Mesendoderm (in vitro differentiated cells): Measurements from ENCODE around the gene OTUD3.
"Not testable (repeated sequence)": the region's sequence is repeated elsewhere in the genome, so short reads cannot be mapped to it uniquely, and the experiment has no call there.

ENCODE experiments used
- DNase-seq: peaks from one replicate; pipeline ENCODE4 v3.0.0; 2013
- H2AK5ac ChIP-seq: 2 replicates; pipeline ENCODE4 v1.6.1; 2013; ENCODE audit warnings: low read length, inconsistent platforms
- H2BK120ac ChIP-seq: 2 replicates; pipeline ENCODE4 v1.6.1; 2013; ENCODE audit warnings: low read depth, mild to moderate bottlenecking, low read length, moderate library complexity, mixed read lengths
- H2BK15ac ChIP-seq: replicated peaks from 2 replicates; pipeline ENCODE4 v1.6.1; 2013; ENCODE audit warnings: low read depth, mild to moderate bottlenecking, moderate library complexity
- H2BK5ac ChIP-seq: 2 replicates; pipeline ENCODE4 v1.6.1; 2013; ENCODE audit warnings: low read length, inconsistent platforms
- H3K18ac ChIP-seq: 2 replicates; pipeline ENCODE4 v1.6.1; 2013; ENCODE audit warnings: mild to moderate bottlenecking, low read length, mixed read lengths
- H3K23ac ChIP-seq: one replicate; pipeline ENCODE4 v1.6.1; 2013; ENCODE audit warnings: low read length
- H3K27ac ChIP-seq: 2 replicates; pipeline ENCODE4 v1.5.1; 2013; ENCODE audit warnings: low read depth, mild to moderate bottlenecking, inconsistent platforms, low read length, moderate library complexity
- H3K27me3 ChIP-seq: 2 replicates; pipeline ENCODE4 v1.6.1; 2013; ENCODE audit warnings: low read length, control low read depth, mild to moderate bottlenecking, inconsistent platforms; ENCODE audit not compliant: insufficient read depth, poor library complexity
- H3K36me3 ChIP-seq: 2 replicates; pipeline ENCODE4 v1.6.1; 2013; ENCODE audit warnings: low read length, inconsistent platforms; ENCODE audit not compliant: control insufficient read depth, insufficient read depth
- H3K4ac ChIP-seq: one replicate; pipeline ENCODE4 v1.6.1; 2013; ENCODE audit warnings: low read depth, mild to moderate bottlenecking, low read length, moderate library complexity
- H3K4me1 ChIP-seq: 2 replicates; pipeline ENCODE4 v1.6.1; 2013; ENCODE audit warnings: low read depth, low read length, inconsistent platforms; ENCODE audit not compliant: control insufficient read depth
- H3K4me2 ChIP-seq: 2 replicates; pipeline ENCODE4 v1.6.1; 2013; ENCODE audit warnings: low read length
- H3K4me3 ChIP-seq: 2 replicates; pipeline ENCODE4 v1.5.1; 2013; ENCODE audit warnings: mild to moderate bottlenecking, low read length
- H3K56ac ChIP-seq: one replicate; pipeline ENCODE4 v1.6.1; 2013; ENCODE audit warnings: low read length
- H3K79me1 ChIP-seq: 2 replicates; pipeline ENCODE4 v1.6.1; 2013; ENCODE audit warnings: low read length, inconsistent platforms
- H3K79me2 ChIP-seq: 2 replicates; pipeline ENCODE4 v1.6.1; 2013; ENCODE audit warnings: mild to moderate bottlenecking, low read length; ENCODE audit not compliant: control insufficient read depth, insufficient read depth
- H3K9ac ChIP-seq: 2 replicates; pipeline ENCODE4 v1.6.1; 2013; ENCODE audit warnings: low read length, inconsistent platforms
- H4K5ac ChIP-seq: one replicate; pipeline ENCODE4 v1.6.1; 2013; ENCODE audit warnings: low read length
- H4K8ac ChIP-seq: one replicate; pipeline ENCODE4 v1.6.1; 2013; ENCODE audit warnings: low read depth, mild to moderate bottlenecking, control low read depth, low read length, moderate library complexity
- WGBS: extraction: QIAGEN DNeasy Blood & Tissue Kit; methylation state at CpG from one replicate; pipeline ENCODE4 v1.1.7; 2013; ENCODE audit warnings: low lambda C conversion rate, missing lambda C conversion rate; ENCODE audit not compliant: insufficient coverage; ENCODE audit errors: extremely low coverage; 5-methylcytosine and 5-hydroxymethylcytosine counted together

Gene OTUD3

GRCh38 chr1:19879661-19880060, 2.5 kb upstream of the OTUD3 start:
- Histone ChIP-seq H3K4me2 (no peak overlapping the region), H2BK120ac (no peak overlapping the region), H3K9ac (no peak overlapping the region), H3K36me3 (no peaks in the 10 kb centered on the region), H3K23ac (no peak overlapping the region), H3K4me3 (no peak overlapping the region), H3K79me2 (peaks cover 18% of the 10 kb centered on the region), H3K27ac (no peak overlapping the region), H3K18ac (no peak overlapping the region), H3K4ac (no peak overlapping the region), H2BK15ac (no peak overlapping the region), H3K4me1 (peaks cover 2% of the 10 kb centered on the region), H4K5ac (no peak overlapping the region), H3K27me3 (no peaks in the 10 kb centered on the region), H3K79me1 (peaks cover 12% of the 10 kb centered on the region), H4K8ac (no peak overlapping the region), H2AK5ac (no peak overlapping the region), H2BK5ac (no peak overlapping the region), H3K56ac (no peak overlapping the region)
- no CpG with 5 or more reads among the region's 4 CpGs for WGBS
- no peak for DNase-seq

DNA sequence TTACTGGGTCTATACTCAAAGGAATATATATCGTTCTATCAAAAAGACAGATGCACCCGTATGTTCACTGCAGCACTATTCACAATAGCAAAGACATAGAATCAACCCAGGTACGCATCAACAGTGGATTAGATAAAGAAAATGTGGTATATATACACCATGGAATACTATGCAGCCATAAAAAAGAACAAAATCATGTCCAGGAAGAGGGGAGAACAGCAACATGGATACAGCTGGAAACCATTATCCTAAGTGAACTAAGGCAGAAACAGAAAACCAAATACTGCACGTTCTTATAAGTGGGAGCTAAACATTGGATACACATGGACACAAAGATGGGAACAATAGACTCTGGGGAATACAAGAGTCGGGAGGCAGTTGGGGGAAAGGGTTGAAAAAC, 1.4 kb upstream of the OTUD3 start:
- H2BK5ac ChIP-seq = not testable (repeated sequence)

GRCh38 chr1:19884312-19884711, 2.1 kb downstream of the OTUD3 start:
- Histone ChIP-seq H4K8ac (no peak overlapping the region), H3K36me3 (no peaks in the 10 kb centered on the region), H2AK5ac (no peak overlapping the region), H3K27ac (no peak overlapping the region), H3K18ac (no peak overlapping the region), H3K79me2 (peaks cover 45% of the 10 kb centered on the region), H3K27me3 (no peaks in the 10 kb centered on the region), H3K4ac (no peak overlapping the region), H2BK15ac (no peak overlapping the region), H3K4me3 (no peak overlapping the region), H3K9ac (no peak overlapping the region), H3K4me2 (no peak overlapping the region), H3K4me1 (peaks cover 4% of the 10 kb centered on the region), H3K79me1 (peaks cover 26% of the 10 kb centered on the region), H4K5ac (no peak overlapping the region), H2BK5ac (no peak overlapping the region), H3K56ac (no peak overlapping the region), H2BK120ac (no peak overlapping the region), H3K23ac (no peak overlapping the region)
- WGBS = no CpG with 5 or more reads among the region's 2 CpGs
- DNase-seq = no peak

More for the DNA sequence above, 1.4 kb upstream of the OTUD3 start:
- not testable (repeated sequence) for H3K36me3 ChIP-seq, H3K9ac ChIP-seq, H3K23ac ChIP-seq, H4K8ac ChIP-seq, H2BK120ac ChIP-seq, DNase-seq, H2AK5ac ChIP-seq, H4K5ac ChIP-seq, H3K4me3 ChIP-seq, H3K18ac ChIP-seq, H2BK15ac ChIP-seq, H3K4me2 ChIP-seq, H3K27ac ChIP-seq, H3K27me3 ChIP-seq, H3K4me1 ChIP-seq, H3K56ac ChIP-seq, H3K4ac ChIP-seq
- WGBS = no CpG with 5 or more reads among the region's 5 CpGs
- peaks cover 19% of the 10 kb centered on the region for H3K79me1 ChIP-seq
- peaks cover 26% of the 10 kb centered on the region for H3K79me2 ChIP-seq

DNA sequence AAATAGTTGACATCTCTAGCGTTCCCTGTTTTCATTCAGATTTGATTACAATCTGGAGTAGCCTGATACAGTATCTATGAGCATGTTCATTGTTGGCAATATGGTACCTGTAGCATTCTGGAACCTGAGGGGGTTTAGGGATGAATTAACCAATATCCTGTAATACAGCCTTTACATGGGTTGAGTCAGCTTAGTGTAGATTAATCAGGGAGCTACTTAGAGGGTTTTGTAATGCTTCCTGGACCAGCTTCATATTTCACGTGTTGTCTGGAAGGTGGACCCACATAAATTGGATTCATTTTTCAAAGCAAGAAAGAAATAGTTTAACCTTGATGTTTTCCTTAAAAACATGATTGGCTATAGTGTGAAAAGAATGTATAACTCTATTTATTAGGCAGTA, 3.6 kb downstream of the OTUD3 start:
- no peak overlapping the region for H3K27ac ChIP-seq
- peaks cover 4% of the 10 kb centered on the region for H3K4me1 ChIP-seq
- peaks cover 36% of the 10 kb centered on the region for H3K79me1 ChIP-seq
- WGBS = no CpG with 5 or more reads among the region's 2 CpGs
- no peak overlapping the region for H3K23ac ChIP-seq
- H2BK5ac ChIP-seq = no peak overlapping the region
- H3K79me2 ChIP-seq = peaks cover 54% of the 10 kb centered on the region
- no peak overlapping the region for H3K56ac ChIP-seq
- no peak overlapping the region for H2AK5ac ChIP-seq
- H4K5ac ChIP-seq = no peak overlapping the region
- H3K4me2 ChIP-seq = no peak overlapping the region
- no peak overlapping the region for H2BK120ac ChIP-seq
- no peak overlapping the region for H3K18ac ChIP-seq
- no peak overlapping the region for H2BK15ac ChIP-seq
- no peaks in the 10 kb centered on the region for H3K36me3 ChIP-seq
- no peak overlapping the region for H3K9ac ChIP-seq
- H3K27me3 ChIP-seq = no peaks in the 10 kb centered on the region
- no peak overlapping the region for H3K4me3 ChIP-seq
- no peak overlapping the region for H4K8ac ChIP-seq
- H3K4ac ChIP-seq = no peak overlapping the region
- DNase-seq = no peak

DNA sequence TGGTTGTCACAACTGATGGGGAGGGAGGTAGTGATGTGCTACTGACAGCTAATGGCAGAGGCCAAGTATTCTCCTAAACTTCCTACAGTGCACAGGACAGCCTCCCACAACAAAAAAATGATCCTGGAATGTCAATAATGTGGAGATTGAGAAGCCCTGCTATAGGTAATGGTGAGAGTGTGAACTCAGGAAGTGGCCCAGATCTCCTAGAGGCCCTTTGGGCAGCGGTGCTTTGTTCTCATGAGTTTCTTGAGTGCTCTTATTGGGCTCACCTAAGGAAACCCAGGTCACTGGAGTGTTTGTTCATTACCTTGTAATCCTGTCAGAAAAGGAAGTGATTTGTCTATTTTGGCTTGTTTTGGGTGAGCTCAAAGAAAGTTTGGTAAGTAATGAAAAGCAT, 5.9 kb downstream of the OTUD3 start:
- Histone ChIP-seq H3K27ac (no peak overlapping the region), H2AK5ac (no peak overlapping the region), H3K9ac (no peak overlapping the region), H3K27me3 (no peaks in the 10 kb centered on the region), H3K79me2 (peaks cover 52% of the 10 kb centered on the region), H3K4me3 (no peak overlapping the region), H4K5ac (no peak overlapping the region), H4K8ac (no peak overlapping the region), H2BK5ac (no peak overlapping the region), H3K23ac (no peak overlapping the region), H3K18ac (no peak overlapping the region), H3K79me1 (peaks cover 40% of the 10 kb centered on the region), H3K56ac (no peak overlapping the region), H3K4ac (no peak overlapping the region), H2BK15ac (no peak overlapping the region), H3K4me2 (no peak overlapping the region), H2BK120ac (no peak overlapping the region), H3K36me3 (peaks cover 4% of the 10 kb centered on the region), H3K4me1 (peaks cover 4% of the 10 kb centered on the region)
- peak; percentile 55 for DNase-seq
- no CpG with 5 or more reads among the region's 1 CpG for WGBS

DNA sequence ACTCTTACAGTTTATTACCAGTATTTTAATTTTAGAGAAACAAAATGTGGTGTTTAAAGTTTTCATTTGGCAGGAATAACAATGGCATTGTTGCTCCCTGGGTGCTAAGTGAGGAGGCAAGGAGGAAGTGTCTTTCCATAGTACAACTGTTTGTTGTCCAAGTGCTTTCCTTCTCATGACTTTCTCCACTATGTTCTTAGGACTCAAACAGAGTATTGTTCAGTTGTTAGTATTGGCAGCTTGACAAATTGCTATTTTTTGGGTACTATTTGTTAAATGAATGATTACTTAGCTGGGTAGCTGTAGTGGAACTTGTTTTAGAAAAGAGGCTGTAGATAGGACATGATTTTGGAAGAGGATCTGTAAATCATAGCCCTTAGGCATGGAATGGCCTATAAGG, 7.5 kb downstream of the OTUD3 start:
- Histone ChIP-seq H3K4me1 (peaks cover 2% of the 10 kb centered on the region), H3K4ac (no peak overlapping the region), H3K18ac (no peak overlapping the region), H3K36me3 (peaks cover 5% of the 10 kb centered on the region), H4K5ac (no peak overlapping the region), H2BK15ac (no peak overlapping the region), H3K79me1 (peaks cover 37% of the 10 kb centered on the region), H3K27ac (no peak overlapping the region), H3K27me3 (no peaks in the 10 kb centered on the region), H3K4me3 (no peak overlapping the region), H3K79me2 (peaks cover 39% of the 10 kb centered on the region), H3K56ac (no peak overlapping the region), H3K9ac (no peak overlapping the region), H2AK5ac (no peak overlapping the region), H3K4me2 (no peak overlapping the region), H4K8ac (no peak overlapping the region), H2BK120ac (no peak overlapping the region), H2BK5ac (no peak overlapping the region), H3K23ac (no peak overlapping the region)
- DNase-seq = no peak
